Stimulated activated CD4-positive, alpha-beta T cell treated with anti-CD3 and anti-CD28 coated beads, TNF-alpha, amount 100 ng/mL, for 1 hour (primary cell): ENCODE data around the gene DAP3.
"Not testable (repeated sequence)": the region's sequence is repeated elsewhere in the genome, so short reads cannot be mapped to it uniquely, and the experiment has no call there.

Source experiments
- DNase-seq, 3 donors: peaks; one replicate each; pipeline ENCODE4 v3.0.0-alpha.2; 2020; ENCODE audit warnings: low read depth in 3 of 3, low spot score in 1 of 3

The DAP3 gene

DNA sequence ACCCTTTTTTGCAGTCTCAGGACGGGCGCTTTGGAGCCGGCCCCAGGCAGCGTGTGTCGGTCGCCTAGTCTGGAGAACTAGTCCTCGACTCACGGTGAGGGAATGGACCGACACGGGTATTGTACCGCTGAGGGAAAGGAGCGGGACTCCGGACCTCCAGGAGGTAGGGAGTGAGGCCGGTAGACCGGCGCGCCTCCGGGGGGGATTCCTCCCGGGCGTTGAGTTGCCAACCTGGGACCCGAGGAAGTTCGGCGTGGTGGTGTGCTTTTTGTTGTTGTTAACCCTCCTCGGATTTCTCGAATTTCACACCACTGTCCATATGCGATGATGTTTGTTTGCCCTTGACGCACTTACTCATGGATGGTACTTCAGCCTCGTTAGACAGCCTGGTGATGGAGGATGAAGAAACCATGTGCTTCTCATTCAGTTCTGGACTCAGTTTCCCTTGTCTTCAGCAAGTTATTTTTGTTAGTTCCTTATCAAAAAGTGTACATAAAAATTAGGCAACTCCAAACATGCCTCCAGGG is at the start of gene DAP3:
Gene DAP3, plus strand, starts transcription at position 11 of the 527 bp plus-strand sequence. CDS start 20,689 bp downstream, outside the sequence.
- not testable (repeated sequence) for DNase-seq

DNA sequence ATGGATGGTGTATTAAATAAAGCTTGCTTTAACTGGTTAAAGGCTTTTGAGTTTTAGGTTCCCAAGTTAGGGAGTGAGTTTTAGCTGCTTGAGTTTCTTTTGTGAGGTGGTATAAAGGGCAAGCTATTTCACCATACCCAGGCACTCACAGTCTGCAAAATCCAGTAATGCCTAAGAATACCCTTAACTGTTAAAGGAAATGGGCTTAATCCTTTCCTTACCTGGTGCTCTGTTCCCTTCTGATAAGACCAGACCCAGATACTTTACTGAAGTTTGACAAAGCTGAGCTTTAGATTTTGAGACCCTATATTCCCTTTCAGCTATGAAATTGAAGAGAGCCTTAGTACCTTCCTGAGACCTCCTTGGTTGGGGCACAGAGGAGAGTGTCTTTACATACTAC is 48.5 kb upstream of the DAP3 start:
- no peak for DNase-seq

DNA sequence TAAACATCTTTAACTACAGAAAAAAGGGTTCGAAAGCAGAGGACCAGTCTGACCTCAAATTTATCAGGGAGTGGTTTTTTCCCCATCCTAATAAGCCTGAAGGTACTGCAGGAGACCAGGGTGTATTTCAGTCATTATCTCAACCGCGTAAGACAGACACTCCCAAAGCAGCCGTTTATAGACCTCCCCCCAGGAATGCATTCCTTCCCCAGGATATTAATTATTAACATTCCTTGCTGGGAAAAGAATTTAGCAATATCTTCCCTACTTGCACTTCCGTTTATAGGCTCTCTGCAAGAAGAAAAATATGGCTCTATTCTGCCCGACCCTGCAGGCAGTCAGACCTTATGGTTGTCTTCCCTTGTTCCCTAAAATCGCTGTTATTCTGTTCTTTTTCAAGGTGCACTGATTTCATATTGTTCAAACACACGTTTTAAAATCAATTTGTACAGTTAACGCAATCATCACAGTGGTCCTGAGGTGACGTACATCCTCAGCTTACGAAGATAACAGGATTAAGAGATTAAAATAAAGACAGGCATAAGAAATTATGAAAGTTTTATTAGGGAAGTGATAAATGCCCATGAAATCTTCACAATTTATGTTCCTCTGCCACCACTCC is 46.2 kb upstream of the DAP3 start:
- DNase-seq = not testable (repeated sequence)

DNA sequence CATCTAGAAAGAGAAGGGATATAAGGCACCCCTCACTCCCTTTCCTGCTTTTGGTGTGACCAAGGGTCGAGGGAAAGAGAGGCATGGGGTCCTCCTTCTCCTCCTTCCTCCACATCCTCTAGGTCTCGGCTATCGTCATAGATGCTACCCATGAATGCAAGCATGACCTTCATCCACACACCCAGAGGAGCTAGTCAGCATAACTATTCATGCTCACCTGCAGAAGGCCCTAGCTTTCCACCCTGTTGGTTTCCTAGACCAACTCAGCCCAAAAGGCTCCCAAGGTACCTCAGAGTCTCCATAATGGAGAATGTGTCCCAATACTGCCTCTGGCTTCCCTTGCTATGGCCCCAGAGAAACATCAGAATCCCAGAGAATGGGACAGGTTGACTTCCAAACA is 45.7 kb upstream of the DAP3 start:
- DNase-seq = no peak

DNA sequence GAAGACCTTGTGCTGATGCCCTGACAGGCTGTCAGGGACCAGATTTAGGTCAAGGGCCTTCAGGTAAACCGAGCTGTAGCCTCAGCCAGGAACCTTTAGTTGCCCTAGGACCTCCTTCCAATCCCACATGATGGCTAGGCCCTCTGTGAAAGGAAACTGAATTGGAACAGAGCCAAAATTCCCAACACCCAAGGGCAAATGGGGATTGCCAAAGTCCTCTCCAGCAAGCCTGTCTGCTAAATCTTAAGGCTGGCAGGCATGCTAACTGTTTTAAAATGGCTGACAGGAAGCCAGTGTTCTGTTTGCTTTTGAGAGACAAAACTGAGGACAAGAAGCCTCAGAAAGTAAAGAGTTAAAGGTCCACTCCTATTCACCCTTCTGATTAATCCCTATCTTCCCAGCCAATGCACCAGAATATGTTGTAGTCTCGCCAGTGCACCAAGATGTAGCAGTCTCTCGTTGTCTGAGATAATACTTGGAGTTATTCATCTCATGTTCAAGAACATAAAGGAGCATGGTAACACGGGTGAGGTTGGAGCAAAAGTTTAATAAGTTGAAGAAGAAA is 43.8 kb upstream of the DAP3 start:
- DNase-seq = no peak

DNA sequence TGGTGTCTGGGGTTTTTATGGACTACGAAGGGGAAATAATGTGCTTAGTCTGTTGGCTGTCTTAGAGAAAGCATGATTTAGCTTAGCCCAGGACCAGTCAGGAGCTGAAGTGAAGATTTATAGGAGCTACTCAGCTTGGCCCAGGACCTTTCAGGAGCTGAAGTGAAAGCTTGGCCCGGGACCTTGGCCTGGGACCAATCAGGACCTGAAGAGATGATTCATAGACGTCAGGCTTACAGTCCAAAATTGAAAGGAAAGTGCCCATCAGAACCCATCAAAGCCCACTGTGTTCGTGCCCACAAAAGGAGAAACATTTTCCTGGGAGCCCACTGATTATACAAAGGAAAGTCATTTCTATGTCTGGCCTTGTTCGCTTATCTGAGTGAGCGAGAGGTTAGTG is 43.2 kb upstream of the DAP3 start:
- DNase-seq = no peak

DNA sequence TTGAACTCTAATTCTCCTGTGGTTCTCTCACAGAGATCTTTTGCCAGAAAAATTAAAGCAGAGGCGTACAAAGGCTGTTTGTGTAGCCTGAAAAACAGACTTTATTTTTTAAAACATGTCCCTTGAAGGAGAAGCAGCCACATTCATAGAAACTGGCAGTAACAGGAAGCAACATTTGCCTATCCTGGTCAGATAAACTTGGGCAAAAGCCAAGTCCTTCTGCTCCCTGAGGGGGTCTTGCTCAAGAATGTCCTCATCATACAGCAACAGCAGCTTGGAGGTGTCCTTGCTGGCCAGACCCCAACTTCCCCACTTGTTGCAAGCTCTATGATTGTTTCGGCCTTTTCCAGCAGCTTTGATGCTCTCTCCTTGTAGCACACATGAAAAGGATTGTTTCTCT is 42.6 kb upstream of the DAP3 start:
- no peak for DNase-seq

DNA sequence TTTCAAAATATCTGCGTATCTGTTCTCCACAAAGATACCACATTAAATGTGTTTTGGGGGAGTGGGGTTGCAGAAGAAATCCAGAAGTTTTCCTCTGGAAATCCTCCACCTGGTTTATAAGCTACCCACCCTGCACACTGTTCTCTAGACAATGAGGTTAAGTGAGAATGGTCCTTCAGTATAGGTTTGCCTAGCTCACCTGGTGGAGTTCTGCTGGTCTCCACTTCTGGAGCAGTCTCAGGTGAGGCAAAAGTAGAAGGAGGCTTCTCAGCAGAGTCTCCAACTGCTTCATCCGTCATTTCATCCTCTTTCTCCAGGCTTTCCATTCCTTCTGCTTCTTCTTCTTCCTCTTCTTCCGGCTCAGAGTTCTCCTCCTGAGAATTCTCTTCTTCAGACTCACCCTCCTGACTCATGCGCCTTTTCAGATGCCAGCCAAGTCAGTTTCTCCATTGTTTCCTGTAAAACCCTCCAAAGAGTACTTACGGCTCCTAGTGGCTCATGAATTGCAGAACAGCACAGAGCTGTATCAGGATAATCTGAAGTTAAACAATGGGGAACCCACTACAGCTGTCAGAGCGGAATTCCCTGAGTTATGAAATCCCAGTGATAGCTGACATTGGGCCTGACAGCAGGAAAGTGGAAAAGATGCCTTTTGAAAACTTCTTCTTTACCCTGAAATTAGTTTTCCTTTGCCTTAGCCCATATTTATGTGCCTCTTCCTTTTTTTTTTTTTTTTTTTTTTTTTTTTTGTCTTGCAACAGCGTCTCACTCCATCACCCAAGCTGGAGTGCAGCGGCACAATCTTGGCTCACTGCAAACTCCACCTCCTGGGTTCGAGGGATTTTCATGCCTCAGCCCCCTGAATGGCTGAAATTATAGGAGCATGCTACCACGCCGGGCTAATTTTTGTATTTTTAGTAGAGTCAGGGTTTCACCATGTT is 40.4 kb upstream of the DAP3 start:
- no peak for DNase-seq

DNA sequence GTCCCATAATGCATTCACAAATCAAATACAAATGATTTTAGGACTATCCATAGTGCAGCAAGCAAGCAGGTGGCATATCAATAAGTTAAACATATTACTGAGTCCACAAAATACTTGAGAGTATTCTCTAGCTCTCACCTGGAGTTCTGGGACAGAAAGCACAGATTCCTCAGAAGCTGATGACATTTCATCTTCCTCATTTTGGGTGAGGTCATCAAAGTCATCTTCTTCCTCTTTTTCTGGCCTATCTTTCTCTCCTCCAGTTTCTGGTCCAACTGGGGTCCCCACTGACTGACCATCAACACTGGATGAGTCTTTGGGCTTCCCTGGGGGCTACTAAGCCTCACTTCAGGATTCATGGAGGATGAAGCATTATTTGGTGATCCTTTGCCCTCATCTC is 39.2 kb upstream of the DAP3 start:
- no peak for DNase-seq

DNA sequence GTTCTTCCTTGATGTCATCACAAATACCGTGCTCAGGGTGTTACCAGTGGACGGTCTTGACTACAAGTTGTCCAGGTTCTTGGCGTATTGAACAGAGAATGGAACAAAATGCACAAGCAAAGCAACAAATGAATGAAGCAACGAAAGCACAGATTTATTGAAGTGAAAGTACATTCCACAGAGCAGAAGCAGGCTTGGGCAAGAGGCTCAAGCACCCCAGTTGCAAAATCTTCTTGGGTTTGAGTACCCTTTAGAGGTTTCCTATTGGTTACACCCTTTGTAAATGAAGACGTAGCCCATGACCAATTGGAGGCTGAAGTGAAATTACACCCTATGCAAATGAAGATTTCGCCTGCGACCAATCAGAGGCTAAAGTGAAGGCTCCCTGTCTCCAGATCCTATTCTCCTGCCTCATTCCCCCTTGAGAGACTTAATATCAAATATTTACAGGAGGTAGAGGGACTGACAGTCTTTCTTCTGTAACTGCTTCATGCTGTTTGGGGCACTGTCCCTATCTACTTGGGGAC is 38.6 kb upstream of the DAP3 start:
- no peak for DNase-seq

DNA sequence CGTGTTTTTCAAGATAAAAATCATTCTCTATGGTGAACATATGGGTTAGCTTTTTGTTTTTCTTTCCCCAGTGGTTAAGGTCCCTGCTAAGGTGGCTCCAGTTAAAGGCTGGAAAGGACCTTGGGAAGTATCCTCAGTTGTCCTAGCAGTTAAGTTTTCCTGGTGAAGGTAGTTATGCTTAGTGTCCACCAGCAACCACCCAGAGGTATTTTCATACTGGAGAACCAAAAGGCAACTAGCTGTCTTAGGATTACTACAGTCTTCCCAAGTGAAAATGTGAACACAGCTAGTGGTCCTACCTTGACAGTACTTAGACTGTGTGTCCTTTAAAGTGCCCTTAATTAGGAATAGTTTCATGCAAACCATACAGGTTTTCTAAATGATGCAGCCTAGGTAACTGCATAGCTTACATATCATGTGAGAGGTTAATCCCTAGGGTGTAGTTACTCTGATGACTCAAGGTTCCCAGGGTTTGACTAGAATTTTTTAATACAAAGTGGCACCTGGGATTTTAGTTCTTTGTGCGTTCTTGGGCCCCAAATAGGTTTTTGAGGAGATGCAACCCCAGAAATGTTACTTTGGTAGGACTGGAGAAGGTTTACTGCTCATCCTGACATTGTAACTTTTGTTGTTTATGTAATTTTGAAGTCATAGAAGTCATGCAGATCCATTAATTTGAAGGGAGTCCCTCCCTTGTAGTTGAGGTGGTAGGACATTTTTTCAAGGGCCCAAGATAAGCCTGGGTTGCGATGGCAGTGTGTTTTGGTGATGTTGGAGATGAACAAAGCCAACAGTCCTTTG is 36.8 kb upstream of the DAP3 start:
- DNase-seq = no peak

DNA sequence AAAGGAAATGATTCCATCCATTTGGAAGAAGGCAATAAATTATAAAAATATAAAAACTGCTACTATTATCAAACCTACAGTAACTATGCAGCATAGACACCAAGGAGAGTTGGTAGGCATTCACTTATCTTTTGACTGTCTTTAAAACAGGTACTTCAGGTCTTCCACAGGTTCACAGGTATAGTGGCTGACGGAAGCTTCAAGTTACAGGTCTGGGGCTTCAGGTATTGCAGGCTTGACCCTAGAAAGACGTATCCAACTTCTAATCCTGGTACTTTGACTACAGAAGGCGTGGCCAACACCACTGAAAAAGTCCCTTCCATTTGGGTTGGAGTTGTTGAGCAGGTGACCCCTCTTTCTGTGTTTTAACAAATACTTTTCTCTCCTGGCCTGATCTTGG is 35.9 kb upstream of the DAP3 start:
- DNase-seq = no peak

DNA sequence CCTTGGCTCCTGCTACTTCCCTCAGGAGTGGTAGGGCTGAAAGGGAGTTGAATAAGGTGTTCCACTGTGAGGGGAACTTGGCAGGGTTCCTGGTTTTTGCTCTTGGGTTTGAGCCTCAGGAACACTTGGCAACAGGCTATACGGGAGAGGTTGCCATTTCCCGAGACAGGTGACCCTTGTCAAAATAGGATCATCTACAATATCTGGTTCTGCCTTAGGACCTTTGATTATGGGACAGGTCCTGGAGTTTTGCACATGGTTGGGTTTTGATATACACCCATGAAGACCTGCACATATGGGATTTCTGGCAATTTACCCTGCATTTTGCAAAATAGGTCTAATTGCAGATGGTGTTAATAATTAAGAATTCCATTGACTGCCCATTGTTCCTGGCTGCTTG is 31.4 kb upstream of the DAP3 start:
- no peak for DNase-seq

DNA sequence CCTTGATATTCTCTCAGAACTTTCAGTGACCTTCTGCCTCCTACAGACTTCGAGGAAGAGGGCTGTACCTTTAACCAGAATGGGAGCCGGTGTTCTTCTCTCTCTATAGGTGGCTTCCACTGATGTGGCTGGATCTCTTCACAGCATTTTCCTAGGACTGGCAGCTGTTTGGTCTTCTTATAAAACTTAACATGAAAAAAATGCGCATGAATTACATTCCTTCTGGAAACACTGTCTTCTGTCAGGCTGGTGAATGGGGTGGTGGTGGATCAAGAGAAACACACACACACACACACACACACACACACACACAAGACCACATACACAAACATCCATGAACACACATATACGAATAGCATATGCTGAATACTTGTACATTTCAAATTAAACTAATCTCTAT is 27.7 kb upstream of the DAP3 start:
- DNase-seq = not testable (repeated sequence)

DNA sequence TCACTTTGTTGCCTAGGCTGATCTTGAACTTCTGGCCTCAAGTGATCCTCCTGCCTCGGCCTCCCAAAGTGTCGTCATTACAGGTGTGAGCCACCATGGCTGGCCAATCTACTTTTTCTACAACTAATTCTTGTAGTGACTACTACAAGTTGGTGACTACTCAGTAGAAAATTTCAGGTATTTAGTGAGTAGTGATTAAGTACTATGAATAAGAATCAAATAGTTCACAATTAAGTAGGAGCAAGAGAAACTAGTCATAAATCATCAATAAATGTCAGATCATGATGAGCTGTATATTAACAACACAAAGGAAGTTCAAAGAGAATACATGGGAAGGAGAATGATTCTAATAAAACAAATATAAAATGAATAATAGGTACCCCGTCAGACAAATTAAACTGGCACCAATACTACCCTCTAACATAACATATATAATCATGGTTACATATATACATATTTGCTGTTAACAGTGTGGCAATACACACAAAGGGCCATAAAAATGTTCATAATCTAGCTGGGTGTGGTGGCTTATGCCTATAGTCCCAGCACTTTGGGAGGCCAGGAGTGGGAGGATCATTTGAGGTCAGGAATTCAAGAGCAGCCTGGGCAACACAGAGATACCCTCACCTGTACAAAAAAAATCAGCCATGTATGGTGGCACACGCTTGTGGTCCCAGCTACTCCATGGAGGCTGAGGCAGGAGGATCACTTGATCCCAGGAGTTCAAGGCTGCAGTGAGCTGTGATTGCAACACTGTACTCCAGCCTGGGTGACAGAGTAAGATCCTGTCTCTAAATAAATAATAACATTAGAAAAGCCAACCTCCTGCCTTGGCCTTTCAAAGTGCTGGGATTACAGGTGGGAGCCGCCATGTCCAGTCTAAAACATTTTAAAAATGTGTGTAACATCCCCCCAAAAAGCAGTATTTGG is 19.4 kb upstream of the DAP3 start:
- DNase-seq = no peak

DNA sequence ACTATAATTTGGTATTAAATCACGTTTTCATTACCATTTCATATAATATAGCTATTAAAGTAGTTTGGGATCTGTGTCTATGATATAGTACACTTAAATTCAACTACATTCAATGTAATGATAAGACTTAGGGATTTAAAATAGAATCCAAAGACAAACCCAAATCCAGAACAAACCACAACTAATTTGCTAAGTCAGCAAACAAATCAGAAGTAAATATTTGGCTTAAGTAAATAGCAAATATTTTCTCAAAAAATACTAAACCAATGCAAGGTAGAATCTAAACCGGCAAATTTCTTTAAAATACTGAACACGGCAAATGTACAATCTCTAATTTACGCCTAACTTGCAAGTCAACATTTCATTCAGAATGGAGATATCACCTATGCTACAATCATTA is 17.1 kb upstream of the DAP3 start:
- DNase-seq = no peak

DNA sequence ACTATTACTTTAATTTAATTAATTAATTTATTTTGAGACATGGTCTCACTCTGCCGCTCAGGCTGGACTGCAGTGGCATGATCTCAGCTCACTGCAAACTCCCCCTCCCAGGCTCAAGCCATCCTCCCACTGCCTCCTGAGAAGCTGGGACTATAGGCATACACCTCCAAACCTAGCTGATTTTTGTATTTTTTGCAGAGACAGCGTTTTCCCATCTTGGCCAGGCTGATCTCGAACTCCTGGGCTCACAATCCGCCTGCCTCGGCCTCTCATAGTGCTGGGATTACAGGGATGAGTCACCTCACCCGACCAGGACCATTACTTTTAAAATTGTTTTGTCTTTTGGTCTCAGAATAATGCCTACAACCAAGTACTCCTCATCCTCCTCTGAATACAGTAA is 15.9 kb upstream of the DAP3 start:
- DNase-seq = no peak

DNA sequence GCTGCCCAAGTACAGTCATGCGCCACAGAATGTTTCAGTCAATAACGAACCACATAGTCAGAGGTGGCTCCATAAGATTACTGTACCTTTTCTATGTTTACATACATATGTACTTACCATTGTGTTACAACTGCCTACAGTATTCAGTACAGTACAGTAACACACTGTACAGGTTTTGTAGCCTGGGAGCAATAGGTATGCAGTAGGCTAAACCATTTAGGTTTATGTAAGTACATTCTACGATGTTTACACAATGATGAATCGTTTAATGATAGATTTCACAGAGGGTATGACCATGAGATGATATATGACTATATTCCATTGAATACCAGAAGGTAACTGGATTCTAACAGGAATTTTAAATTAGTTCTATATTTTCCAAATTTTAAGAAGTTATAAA is 10.9 kb upstream of the DAP3 start:
- no peak for DNase-seq

DNA sequence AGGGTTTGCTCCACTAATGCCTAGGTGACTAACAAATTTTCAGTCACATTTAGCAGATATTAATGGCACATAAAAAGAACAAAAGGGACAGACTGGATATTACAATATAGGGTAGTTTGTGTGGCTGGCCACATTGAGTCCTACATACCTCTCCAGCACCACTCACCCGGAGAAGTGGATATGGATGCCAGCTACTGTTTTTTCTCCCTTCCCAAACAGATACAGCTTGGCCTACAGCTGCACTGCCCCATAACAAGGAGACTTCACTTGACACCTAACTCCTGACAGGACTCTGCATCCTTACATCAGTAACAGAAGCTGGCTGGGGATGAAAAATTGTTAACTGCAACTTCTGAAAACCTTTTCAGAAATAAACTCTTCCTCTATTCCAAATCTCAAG is 9.9 kb upstream of the DAP3 start:
- not testable (repeated sequence) for DNase-seq

DNA sequence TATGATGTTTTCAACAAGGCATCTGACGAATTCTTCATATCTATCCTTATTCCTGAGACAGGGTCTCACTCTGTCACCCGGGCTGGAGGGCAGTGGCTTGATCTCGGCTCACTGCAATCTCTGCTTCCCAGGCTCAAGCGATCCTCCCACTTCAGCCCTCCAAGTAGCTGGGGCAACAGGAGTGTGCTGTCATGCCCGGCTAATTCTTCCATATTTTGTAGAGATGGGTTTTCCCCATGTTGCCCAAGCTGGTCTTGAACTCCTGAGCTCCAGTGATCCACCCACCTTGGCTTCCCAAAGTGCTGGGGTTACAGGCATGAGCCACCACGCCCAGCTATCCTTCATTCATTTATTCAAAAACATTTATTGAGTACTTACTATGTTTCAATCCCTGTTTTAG is 8.4 kb upstream of the DAP3 start:
- DNase-seq = no peak
